NCI-H1417 treated with DMSO at 0.1 percent for 48 hours (cell line): ENCODE measurements around the gene LENG9.
"Not testable (repeated sequence)": the region's sequence is repeated elsewhere in the genome, so short reads cannot be mapped to it uniquely, and the experiment has no call there.

Source experiments
- DNase-seq: peaks from one replicate; lab custom pipeline; 2025; lab: John Stamatoyannopoulos, UW

The LENG9 gene

GRCh38 chr19:54478677-54479266, 15.2 kb upstream of the LENG9 start:
- DNase-seq: no peak

- no peak for DNase-seq
These were observed 14.1 kb upstream of the LENG9 start for GRCh38 chr19:54477650-54478049.

GRCh38 chr19:54475706-54476105, 12.1 kb upstream of the LENG9 start:
- DNase-seq: no peak

- DNase-seq: no peak
These were observed 10.4 kb upstream of the LENG9 start for GRCh38 chr19:54473892-54474372.

- no peak for DNase-seq
These were observed 9.7 kb upstream of the LENG9 start, which contains the start of gene CDC42EP5 for GRCh38 chr19:54473071-54473891. Gene CDC42EP5, minus strand, starts transcription at chr19:54473296. Its CDS starts 7,749 bp downstream, at chr19:54465547.

GRCh38 chr19:54470991-54471782, 7.6 kb upstream of the LENG9 start:
- no peak for DNase-seq

GRCh38 chr19:54470276-54470887, 6.8 kb upstream of the LENG9 start:
- DNase-seq: no peak

- no peak for DNase-seq
These were observed 5.9 kb upstream of the LENG9 start for GRCh38 chr19:54469496-54469934.

- not testable (repeated sequence) for DNase-seq
These were observed 2.5 kb upstream of the LENG9 start for GRCh38 chr19:54466110-54466480.

GRCh38 chr19:54465426-54466109, 2.0 kb upstream of the LENG9 start:
- no peak for DNase-seq

- no peak for DNase-seq
These were observed 1.2 kb upstream of the LENG9 start for GRCh38 chr19:54464630-54465425.

GRCh38 chr19:54464044-54464629, 559 bp upstream of the LENG9 start:
- no peak for DNase-seq

- no peak for DNase-seq
These were observed 685 bp downstream of the LENG9 start for GRCh38 chr19:54462655-54463530.

- DNase-seq: no peak
These were observed 1.4 kb downstream of the LENG9 start for GRCh38 chr19:54462047-54462654.

- DNase-seq: no peak
These were observed 2.0 kb downstream of the LENG9 start for GRCh38 chr19:54461613-54462012.

- DNase-seq: no peak
These were observed 2.4 kb downstream of the LENG9 start for GRCh38 chr19:54461210-54461609.

GRCh38 chr19:54460230-54461005, 3.2 kb downstream of the LENG9 start:
- DNase-seq: no peak
